NCI-H1436 (cell line): ENCODE results near the gene IL9.

Source experiments
- DNase-seq: peaks from one replicate; lab custom pipeline; 2025; lab: John Stamatoyannopoulos, UW

The IL9 gene

DNA sequence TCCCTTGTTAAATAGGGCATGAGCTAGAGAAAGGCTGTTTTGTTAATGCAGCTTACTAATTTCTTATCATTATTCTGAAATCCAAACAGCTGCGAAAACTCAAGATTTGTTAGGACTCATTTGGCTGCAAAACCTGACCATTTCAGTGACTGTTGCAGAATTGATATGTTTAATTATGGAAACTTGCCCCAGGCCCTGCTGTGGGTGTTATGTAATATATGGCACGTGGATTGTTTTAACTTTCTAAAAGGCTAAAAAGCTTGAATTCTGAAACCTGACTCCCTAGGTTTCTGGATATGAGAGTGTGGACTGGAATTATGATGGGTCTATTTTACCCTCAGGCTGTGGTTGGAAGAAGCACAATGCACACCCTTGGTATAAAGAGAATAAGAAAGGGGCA, 4.4 kb downstream of the IL9 start:
- DNase-seq = no peak

GRCh38 chr5:135890867-135891266, 4.8 kb downstream of the IL9 start:
- no peak for DNase-seq

- no peak for DNase-seq
These were observed 5.3 kb downstream of the IL9 start for GRCh38 chr5:135890296-135890695.

DNA sequence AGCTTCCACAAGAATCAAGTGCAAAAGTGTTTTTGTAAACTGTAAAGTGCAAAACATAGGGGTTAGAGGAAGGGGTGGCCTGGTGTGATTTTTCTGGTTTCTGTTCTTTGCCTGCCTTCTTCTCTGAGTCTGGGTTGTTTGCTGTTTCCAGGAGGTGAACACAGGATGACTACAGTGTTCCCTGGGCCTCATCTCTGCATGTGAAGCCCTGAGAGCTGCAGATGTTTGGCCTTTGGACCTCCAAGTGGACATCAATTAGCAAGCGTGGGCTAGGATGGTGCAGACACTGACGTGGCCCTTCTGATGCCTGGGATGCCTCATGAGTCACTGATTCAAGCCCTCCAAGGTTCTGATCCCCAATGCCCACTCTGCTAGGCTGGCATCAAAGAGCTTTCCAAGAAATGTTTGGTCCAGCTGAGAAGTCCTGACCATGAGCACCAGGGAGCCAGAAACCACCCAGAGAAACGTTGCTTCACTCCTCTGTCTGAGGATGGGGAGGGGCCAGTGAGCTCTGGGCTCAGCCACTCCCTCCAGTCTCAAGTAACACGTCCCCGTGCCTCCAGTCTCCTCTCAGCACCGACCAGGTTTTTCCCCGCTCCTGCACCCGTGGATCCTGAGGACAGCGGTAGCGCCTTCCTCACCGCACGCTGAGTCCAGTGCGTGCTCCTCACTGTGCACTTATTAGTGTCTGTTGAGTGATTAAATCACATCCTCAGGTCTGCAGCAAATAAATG, 7.6 kb downstream of the IL9 start:
- DNase-seq = no peak

- DNase-seq = peak; percentile 59
These were observed 8.2 kb downstream of the IL9 start for GRCh38 chr5:135887447-135887864.

- no peak for DNase-seq
These were observed 9.5 kb downstream of the IL9 start for GRCh38 chr5:135886136-135886535.

- DNase-seq = no peak
These were observed 10.6 kb downstream of the IL9 start for GRCh38 chr5:135885031-135885430.

GRCh38 chr5:135883441-135883840, 12.2 kb downstream of the IL9 start:
- no peak for DNase-seq

- no peak for DNase-seq
These were observed 12.6 kb downstream of the IL9 start for GRCh38 chr5:135883026-135883425.

DNA sequence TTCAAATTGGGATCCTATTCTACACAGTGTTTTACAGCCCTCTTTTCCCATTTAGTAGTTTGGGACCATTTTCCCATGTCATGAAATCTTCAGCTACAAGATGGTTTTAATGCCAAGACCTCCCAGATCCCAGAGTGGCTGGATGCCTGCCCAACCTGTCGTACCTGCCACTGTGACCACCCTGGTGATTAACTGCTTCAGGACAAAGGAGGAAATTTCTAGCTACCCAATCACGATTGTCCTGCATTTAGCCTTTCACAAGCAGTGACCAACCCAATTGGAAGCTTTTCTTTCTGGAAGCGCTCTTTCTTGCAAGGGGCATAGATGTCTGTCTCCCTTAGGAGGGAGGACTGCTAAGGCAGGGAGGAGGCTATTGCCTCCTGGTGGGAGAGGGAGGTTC, 13.8 kb downstream of the IL9 start:
- no peak for DNase-seq

- DNase-seq = no peak
These were observed 14.4 kb downstream of the IL9 start for GRCh38 chr5:135881244-135881643.

GRCh38 chr5:135880801-135881200, 14.8 kb downstream of the IL9 start:
- no peak for DNase-seq

DNA sequence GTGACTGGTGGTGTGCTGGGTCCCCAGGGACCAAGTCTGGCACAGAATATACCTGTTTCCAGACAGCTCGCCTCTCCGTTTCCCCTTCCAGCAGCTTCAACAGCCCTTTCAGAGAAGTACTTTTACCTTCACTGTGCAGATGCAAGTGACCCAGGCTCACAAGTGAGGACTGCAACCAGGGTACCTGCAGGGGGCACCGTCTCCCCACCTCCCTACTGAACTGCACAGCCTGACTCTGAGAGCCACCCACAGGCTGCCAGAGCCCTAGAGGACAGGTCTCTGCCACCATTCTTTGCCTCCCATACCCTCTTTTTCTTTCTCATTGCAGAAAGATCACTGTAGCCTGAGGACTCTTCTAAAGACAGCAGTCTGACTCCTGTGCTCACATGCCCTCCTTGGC, 15.4 kb downstream of the IL9 start:
- no peak for DNase-seq

DNA sequence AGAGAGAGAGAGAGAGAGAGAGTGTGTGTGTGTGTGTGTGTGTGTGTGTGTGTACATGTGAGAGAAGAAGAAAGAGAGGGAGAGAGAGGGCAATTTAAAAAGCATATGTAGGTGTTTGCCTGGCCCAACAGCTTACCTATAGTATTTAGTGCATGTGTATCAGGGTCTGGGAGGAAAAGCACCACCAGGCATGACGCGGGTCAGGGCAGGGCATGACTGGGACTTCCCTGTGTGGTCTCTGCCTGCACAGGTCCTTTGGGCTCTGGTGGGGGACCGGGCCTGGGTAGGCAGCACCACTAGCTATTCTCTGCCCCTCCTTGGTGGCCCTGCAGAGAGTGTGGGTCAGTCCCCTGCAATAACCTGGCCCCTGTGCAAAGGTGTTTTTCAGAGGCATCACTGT, 16.1 kb downstream of the IL9 start:
- DNase-seq = no peak

GRCh38 chr5:135878156-135878620, 17.5 kb downstream of the IL9 start:
- DNase-seq = no peak

DNA sequence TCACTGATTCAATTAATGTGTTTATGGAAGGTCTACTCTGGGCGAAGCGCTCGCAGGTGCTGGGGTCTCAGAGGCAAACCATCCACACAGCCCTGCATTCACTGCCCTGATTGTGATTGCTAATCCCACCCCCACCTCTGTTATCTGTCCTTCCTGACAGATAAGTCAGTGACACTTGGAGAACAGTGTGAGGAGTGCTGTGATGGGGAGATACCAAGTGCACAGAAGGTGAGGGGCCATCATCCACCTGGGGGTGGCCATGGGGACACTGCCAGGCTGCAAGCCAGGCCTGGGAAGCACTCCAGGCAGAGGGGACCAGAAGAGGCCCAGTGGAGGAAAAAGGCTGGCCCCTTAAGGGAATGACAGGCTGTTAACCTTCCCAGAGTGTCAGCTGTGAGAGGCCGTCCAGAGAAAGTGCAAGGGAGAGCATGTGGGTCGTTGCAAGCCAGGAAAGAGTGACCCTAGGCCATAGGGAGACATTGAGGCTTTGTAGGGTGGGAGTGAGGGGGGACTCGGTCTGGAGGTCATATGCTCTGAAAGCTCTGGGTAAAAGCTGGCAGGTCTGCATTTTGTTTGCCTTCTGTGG, 18.0 kb downstream of the IL9 start:
- no peak for DNase-seq

DNA sequence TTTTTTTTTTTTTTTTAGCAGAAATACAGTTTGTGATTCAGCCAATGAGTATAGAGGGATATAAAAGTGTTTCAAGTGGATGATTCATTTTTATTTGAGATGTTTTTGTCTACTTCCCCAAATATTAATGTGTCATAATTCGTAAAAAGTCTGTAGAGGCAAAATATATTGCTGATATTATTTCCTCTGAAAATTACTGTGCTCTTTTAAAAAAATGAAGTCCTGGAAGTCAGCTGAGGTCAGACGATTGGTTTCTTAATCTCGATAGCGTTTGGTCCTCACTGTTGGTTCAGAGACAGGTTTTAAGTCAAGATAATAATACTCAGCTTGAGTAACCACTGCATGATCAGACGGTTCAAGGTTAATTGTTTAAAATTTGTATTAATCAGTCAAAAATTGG, 19.5 kb downstream of the IL9 start:
- no peak for DNase-seq

- no peak for DNase-seq
These were observed 20.1 kb downstream of the IL9 start for GRCh38 chr5:135875567-135875966.

DNA sequence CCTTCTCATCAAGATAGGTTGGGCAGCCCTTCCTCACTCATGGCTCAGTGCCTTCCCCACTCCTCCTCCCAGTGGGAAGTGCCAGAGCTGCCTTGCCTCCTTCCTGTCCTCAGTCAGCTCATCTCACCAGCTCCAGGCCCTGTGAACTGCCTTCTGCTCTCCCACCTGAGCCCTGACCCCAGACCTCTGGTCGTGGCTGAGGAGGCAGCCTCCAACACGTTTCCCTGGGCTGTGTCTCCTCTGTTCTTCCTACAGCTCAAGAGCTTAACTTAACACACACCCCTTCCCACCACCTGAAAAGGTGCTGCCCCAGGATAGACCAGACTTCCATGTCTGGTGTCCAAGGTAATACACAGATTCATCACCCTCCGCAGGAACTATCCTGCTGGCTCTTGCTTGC, 21.2 kb downstream of the IL9 start:
- DNase-seq = no peak

GRCh38 chr5:135873831-135874230, 21.8 kb downstream of the IL9 start:
- no peak for DNase-seq

- DNase-seq = no peak
These were observed 24.2 kb downstream of the IL9 start for GRCh38 chr5:135871268-135871915.

GRCh38 chr5:135869935-135870334, 25.7 kb downstream of the IL9 start:
- no peak for DNase-seq

DNA sequence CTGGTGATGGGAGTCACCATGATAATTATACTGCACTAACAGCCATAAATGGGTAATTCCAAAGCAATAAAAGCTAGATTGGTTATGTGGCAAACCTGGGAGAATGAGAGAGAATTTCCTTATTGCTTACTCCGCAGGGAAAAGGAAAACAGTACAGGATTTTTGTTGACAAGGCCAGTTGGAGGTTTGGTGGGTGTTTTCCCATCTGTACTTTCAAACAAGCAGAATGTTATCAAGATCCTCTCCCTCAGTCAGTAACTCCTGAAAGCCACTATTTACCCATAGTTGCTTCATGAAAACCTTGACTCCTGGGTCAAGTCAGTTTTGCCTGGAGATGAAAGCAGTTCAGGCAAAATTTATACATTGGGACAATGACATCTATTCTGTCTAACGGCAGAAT, 26.4 kb downstream of the IL9 start:
- DNase-seq = no peak
